Measurements from ENCODE around the gene DENND6B. TPM values are rescaled to one million over a fixed set of nuclear protein-coding genes. Genes with fewer than 3 reads are reported as not detected.

The DENND6B gene
- total and polyA plus RNA-seq, 2 of the 13 experiments (the other 11 are each of a cell fraction or from before 2014, with no cell fraction given): 0.95 to 3.8 TPM

DNA sequence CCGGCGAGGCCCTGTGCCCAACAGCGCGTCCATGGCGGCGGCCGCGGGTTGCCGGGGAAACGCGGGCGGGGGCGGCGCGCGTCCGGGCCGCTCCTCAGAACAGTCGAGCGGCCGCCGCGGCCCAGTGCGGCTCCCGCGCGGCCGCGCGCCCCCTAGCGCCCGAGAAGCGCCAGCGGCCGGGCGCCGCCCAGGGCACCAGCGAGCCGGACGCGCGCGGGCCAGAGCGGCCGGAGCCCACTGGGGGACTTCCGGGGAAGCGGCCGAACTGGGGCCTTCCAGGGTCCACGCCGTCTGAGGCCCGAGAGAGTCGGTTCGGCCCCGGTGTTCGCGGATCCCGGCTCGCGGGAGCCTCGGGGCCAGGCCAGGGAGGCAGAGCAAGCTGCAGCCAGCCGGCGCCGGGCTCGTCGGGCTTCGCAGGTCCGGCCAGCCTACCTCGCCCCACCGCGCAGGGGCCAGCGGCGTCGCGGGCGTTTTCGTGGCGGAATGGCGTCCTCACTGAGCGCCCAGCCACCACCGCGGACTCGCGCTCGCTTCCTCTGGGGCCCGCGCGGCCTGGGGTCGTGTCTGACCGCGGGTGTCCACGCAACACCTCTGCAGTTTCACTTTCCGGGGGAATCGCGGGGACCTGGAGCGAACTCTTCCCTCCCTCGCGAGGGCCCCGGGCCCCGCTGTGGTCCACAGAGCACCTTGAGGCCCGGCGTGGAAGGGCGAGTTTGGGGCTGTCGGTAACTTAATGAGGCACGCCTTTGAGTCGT is at the start of gene DENND6B (continued):
- TF ChIP-seq, protein P1, sequence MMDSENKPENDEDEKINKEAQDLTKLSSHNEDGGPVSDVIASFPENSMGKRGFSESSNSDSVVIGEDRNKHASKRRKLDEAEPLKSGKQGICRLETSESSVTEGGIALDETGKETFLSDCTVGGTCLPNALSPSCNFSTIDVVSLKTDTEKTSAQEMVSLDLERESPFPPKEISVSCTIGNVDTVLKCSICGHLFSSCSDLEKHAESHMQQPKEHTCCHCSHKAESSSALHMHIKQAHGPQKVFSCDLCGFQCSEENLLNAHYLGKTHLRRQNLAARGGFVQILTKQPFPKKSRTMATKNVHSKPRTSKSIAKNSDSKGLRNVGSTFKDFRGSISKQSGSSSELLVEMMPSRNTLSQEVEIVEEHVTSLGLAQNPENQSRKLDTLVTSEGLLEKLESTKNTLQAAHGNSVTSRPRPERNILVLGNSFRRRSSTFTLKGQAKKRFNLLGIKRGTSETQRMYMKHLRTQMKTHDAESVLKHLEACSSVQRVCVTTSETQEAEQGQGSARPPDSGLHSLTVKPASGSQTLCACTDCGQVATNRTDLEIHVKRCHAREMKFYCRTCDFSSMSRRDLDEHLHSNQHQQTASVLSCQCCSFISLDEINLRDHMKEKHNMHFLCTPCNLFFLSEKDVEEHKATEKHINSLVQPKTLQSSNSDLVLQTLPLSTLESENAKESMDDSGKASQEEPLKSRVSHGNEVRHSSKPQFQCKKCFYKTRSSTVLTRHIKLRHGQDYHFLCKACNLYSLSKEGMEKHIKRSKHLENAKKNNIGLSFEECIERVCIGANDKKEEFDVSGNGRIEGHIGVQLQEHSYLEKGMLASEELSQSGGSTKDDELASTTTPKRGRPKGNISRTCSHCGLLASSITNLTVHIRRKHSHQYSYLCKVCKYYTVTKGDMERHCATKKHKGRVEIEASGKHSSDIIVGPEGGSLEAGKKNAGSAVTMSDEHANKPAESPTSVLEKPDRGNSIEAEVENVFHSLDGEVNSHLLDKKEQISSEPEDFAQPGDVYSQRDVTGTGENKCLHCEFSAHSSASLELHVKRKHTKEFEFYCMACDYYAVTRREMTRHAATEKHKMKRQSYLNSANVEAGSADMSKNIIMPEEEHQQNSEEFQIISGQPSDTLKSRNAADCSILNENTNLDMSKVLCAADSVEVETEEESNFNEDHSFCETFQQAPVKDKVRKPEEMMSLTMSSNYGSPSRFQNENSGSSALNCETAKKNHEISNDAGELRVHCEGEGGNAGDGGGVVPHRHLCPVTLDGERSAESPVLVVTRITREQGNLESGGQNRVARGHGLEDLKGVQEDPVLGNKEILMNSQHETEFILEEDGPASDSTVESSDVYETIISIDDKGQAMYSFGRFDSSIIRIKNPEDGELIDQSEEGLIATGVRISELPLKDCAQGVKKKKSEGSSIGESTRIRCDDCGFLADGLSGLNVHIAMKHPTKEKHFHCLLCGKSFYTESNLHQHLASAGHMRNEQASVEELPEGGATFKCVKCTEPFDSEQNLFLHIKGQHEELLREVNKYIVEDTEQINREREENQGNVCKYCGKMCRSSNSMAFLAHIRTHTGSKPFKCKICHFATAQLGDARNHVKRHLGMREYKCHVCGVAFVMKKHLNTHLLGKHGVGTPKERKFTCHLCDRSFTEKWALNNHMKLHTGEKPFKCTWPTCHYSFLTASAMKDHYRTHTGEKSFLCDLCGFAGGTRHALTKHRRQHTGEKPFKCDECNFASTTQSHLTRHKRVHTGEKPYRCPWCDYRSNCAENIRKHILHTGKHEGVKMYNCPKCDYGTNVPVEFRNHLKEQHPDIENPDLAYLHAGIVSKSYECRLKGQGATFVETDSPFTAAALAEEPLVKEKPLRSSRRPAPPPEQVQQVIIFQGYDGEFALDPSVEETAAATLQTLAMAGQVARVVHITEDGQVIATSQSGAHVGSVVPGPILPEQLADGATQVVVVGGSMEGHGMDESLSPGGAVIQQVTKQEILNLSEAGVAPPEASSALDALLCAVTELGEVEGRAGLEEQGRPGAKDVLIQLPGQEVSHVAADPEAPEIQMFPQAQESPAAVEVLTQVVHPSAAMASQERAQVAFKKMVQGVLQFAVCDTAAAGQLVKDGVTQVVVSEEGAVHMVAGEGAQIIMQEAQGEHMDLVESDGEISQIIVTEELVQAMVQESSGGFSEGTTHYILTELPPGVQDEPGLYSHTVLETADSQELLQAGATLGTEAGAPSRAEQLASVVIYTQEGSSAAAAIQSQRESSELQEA (CRISPR knock-in tag; IDR thresholded peaks at IDR 0.05; ENCODE audit: not compliant biosample characterization): peak; percentile 87
- no peak for TF ChIP-seq ZNF660 (CRISPR knock-in tag; IDR thresholded peaks at IDR 0.05; ENCODE audit: borderline replicate concordance, low read depth)
- TF ChIP-seq, protein P2, sequence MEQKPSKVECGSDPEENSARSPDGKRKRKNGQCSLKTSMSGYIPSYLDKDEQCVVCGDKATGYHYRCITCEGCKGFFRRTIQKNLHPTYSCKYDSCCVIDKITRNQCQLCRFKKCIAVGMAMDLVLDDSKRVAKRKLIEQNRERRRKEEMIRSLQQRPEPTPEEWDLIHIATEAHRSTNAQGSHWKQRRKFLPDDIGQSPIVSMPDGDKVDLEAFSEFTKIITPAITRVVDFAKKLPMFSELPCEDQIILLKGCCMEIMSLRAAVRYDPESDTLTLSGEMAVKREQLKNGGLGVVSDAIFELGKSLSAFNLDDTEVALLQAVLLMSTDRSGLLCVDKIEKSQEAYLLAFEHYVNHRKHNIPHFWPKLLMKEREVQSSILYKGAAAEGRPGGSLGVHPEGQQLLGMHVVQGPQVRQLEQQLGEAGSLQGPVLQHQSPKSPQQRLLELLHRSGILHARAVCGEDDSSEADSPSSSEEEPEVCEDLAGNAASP (CRISPR knock-in tag; IDR thresholded peaks at IDR 0.05; ENCODE audit: borderline replicate concordance): peak; percentile 42; the same call in 1 of the 2 replicates
- TF ChIP-seq POGZ (CRISPR knock-in tag; IDR thresholded peaks at IDR 0.05): peak; percentile 56; the same call in 1 of the 2 replicates
- TF ChIP-seq, protein P3, sequence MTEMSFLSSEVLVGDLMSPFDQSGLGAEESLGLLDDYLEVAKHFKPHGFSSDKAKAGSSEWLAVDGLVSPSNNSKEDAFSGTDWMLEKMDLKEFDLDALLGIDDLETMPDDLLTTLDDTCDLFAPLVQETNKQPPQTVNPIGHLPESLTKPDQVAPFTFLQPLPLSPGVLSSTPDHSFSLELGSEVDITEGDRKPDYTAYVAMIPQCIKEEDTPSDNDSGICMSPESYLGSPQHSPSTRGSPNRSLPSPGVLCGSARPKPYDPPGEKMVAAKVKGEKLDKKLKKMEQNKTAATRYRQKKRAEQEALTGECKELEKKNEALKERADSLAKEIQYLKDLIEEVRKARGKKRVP (CRISPR knock-in tag; IDR thresholded peaks at IDR 0.05): no peak
- no peak for TF ChIP-seq ATAD3A (CRISPR knock-in tag; IDR thresholded peaks at IDR 0.05)
- TF ChIP-seq RFXANK (CRISPR knock-in tag; IDR thresholded peaks at IDR 0.05): no peak
- no peak for TF ChIP-seq AKAP8 (CRISPR knock-in tag; IDR thresholded peaks at IDR 0.05)
- no peak for TF ChIP-seq ZNF839 (CRISPR knock-in tag; IDR thresholded peaks at IDR 0.05; ENCODE audit: borderline replicate concordance)
- TF ChIP-seq TRIM24 (CRISPR knock-in tag; IDR thresholded peaks at IDR 0.05): no peak

Data from HepG2 (cell line).